Esophagus squamous epithelium (tissue), 4 donors: ENCODE measurements around the gene TRABD2B.

Source experiments
- POLR2A ChIP-seq, 4 donors: fragments of 450-650 bp; IDR thresholded peaks; one replicate each; pipeline ENCODE4 v1.6.1; 2017; ENCODE audit warnings: antibody characterized with exemption in 4 of 4, mild to moderate bottlenecking in 4 of 4, moderate library complexity in 3 of 4
- TF ChIP-seq, protein P1 (sequence below), 6 experiments: fragments of 450-650 bp in 4 of 6; fragments of 200-600 bp in 2 of 6; sonication (generic) in 2 of 6; IDR thresholded peaks; one replicate each; pipeline ENCODE4 v1.5.1; 2016 to 2019; ENCODE audit warnings: antibody characterized with exemption in 6 of 6, mild to moderate bottlenecking in 4 of 6, moderate library complexity in 4 of 6

DNA sequence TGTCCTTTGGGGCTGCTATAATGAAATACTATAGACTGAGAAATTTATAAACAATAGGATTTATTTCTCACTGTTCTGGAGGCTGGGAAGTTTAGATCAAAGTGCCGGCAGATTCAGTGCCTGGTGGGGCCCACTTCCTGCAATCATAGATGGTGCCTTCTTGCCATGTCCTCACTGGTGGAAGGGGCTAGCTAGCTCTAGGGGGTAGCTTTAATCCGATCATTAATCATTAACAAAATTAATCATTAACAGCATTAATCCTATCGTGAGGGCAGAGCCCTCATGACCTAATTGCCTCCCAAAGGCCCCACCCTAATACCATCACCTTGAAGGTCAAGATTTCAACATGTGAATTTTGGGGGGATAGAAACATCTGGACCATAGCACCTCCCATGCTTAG, 124.3 kb downstream of the TRABD2B start:
- TF ChIP-seq, protein P1, sequence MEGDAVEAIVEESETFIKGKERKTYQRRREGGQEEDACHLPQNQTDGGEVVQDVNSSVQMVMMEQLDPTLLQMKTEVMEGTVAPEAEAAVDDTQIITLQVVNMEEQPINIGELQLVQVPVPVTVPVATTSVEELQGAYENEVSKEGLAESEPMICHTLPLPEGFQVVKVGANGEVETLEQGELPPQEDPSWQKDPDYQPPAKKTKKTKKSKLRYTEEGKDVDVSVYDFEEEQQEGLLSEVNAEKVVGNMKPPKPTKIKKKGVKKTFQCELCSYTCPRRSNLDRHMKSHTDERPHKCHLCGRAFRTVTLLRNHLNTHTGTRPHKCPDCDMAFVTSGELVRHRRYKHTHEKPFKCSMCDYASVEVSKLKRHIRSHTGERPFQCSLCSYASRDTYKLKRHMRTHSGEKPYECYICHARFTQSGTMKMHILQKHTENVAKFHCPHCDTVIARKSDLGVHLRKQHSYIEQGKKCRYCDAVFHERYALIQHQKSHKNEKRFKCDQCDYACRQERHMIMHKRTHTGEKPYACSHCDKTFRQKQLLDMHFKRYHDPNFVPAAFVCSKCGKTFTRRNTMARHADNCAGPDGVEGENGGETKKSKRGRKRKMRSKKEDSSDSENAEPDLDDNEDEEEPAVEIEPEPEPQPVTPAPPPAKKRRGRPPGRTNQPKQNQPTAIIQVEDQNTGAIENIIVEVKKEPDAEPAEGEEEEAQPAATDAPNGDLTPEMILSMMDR (IDR thresholded peaks at IDR 0.05) = no peak
- no peak for TF ChIP-seq POLR2A (IDR thresholded peaks at IDR 0.05)
